Measurements from ENCODE around the gene DUOX1.

The DUOX1 gene

DNA sequence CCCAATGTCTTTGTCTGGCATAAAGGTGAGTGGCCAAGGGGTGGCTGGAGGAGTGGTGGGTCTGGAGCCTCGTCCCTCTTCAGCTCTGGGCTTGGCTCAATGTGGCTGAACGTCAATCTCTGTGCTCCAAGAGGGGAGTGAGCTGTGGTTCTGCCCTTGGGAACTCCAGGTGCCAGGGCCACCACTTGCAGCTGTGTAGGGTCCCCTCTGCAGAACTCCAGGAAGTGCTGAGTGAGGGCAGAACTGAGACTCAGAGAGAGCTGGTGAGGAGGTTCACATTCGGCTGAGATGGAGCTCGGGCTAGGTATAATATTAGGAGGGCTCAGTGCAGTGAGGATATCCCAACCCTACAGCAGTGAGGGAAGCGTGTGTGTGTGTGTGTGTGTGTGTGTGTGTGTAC is 11.6 kb downstream of the DUOX1 start:
- Histone ChIP-seq H3K27ac (ENCODE audit: low read depth in 2 of 2, low read length in 2 of 2) (no peak overlapping the region), H3K27me3 (ENCODE audit: control insufficient read depth in 2 of 2, insufficient read depth in 2 of 2, low read length in 2 of 2) (peaks cover 0 to 5% of the 10 kb centered on the region in 2 donors), H3K36me3 (ENCODE audit: control insufficient read depth in 2 of 2, insufficient read depth in 2 of 2, low read length in 2 of 2) (no peaks in the 10 kb centered on the region), H3K9ac (ENCODE audit: low read depth in 1 of 2, low read length in 2 of 2) (no peak overlapping the region), H3K4me1 (ENCODE audit: control insufficient read depth in 2 of 2, insufficient read depth in 2 of 2, low read length in 2 of 2) (peaks cover 3 to 4% of the 10 kb centered on the region in 2 donors), H3K9me3 (ENCODE audit: control insufficient read depth in 2 of 2, low read length in 2 of 2) (no peaks in the 10 kb centered on the region), H3K4me3 (ENCODE audit: low read length in 2 of 2) (no peak overlapping the region)

DNA sequence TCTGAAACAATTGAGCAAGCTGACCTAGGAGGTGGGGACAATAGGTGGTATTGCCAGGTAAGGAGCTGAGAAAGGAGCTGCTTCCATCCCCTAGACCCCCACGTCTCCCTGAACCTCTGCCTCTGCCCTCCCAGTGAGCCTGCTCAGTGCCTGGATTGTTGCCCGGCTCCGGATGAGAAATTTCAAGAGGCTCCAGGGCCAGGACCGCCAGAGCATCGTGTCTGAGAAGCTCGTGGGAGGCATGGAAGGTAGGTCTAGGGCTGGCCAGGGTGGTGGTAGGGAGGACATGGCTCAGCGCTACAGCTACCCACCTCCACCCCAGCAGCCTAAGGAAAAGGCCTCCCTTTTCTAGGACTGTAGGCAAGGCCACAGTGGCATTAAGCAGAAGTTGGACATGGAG is 13.3 kb downstream of the DUOX1 start:
- H3K27ac ChIP-seq (ENCODE audit: low read depth in 2 of 2, low read length in 2 of 2), result no peak overlapping the region
- no peaks in the 10 kb centered on the region for H3K9me3 ChIP-seq (ENCODE audit: control insufficient read depth in 2 of 2, low read length in 2 of 2)
- no peaks in the 10 kb centered on the region for H3K27me3 ChIP-seq (ENCODE audit: control insufficient read depth in 2 of 2, insufficient read depth in 2 of 2, low read length in 2 of 2)
- no peak overlapping the region for H3K4me3 ChIP-seq (ENCODE audit: low read length in 2 of 2)
- H3K36me3 ChIP-seq (ENCODE audit: control insufficient read depth in 2 of 2, insufficient read depth in 2 of 2, low read length in 2 of 2), result no peaks in the 10 kb centered on the region
- H3K9ac ChIP-seq (ENCODE audit: low read depth in 1 of 2, low read length in 2 of 2), result no peak overlapping the region
- peaks cover 3 to 6% of the 10 kb centered on the region in 2 donors for H3K4me1 ChIP-seq (ENCODE audit: control insufficient read depth in 2 of 2, insufficient read depth in 2 of 2, low read length in 2 of 2)

DNA sequence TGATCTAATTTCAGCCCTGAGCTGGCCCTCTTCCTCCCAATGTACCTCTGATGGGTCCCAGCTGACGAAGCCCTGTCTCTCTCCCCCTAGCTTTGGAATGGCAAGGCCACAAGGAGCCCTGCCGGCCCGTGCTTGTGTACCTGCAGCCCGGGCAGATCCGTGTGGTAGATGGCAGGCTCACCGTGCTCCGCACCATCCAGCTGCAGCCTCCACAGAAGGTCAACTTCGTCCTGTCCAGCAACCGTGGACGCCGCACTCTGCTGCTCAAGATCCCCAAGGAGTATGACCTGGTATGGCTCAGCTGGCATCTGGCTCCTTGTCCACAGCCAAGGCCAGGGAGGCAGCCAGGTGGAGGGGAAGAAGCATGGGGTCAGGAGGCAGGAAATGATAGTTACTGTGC is 14.2 kb downstream of the DUOX1 start:
- Histone ChIP-seq H3K4me1 (ENCODE audit: control insufficient read depth in 2 of 2, insufficient read depth in 2 of 2, low read length in 2 of 2) (peaks cover 3 to 6% of the 10 kb centered on the region in 2 donors), H3K4me3 (ENCODE audit: low read length in 2 of 2) (no peak overlapping the region), H3K27ac (ENCODE audit: low read depth in 2 of 2, low read length in 2 of 2) (no peak overlapping the region), H3K36me3 (ENCODE audit: control insufficient read depth in 2 of 2, insufficient read depth in 2 of 2, low read length in 2 of 2) (no peaks in the 10 kb centered on the region), H3K9me3 (ENCODE audit: control insufficient read depth in 2 of 2, low read length in 2 of 2) (no peaks in the 10 kb centered on the region), H3K9ac (ENCODE audit: low read depth in 1 of 2, low read length in 2 of 2) (no peak overlapping the region), H3K27me3 (ENCODE audit: control insufficient read depth in 2 of 2, insufficient read depth in 2 of 2, low read length in 2 of 2) (no peaks in the 10 kb centered on the region)

DNA sequence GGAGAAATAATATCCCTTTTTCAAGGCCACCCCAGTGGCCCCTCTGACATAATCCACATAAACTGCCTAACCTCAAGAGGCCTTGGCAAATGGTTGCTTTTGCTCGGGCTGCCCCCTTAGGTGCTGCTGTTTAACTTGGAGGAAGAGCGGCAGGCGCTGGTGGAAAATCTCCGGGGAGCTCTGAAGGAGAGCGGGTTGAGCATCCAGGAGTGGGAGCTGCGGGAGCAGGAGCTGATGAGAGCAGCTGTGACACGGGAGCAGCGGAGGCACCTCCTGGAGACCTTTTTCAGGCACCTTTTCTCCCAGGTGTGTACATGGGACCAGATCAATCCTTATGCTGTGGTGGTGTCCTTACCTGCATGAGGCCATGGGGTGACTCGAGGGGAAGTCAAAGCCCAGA is 15.0 kb downstream of the DUOX1 start:
- peaks cover 3 to 6% of the 10 kb centered on the region in 2 donors for H3K4me1 ChIP-seq (ENCODE audit: control insufficient read depth in 2 of 2, insufficient read depth in 2 of 2, low read length in 2 of 2)
- no peak overlapping the region for H3K9ac ChIP-seq (ENCODE audit: low read depth in 1 of 2, low read length in 2 of 2)
- no peaks in the 10 kb centered on the region for H3K36me3 ChIP-seq (ENCODE audit: control insufficient read depth in 2 of 2, insufficient read depth in 2 of 2, low read length in 2 of 2)
- no peaks in the 10 kb centered on the region for H3K9me3 ChIP-seq (ENCODE audit: control insufficient read depth in 2 of 2, low read length in 2 of 2)
- no peak overlapping the region for H3K4me3 ChIP-seq (ENCODE audit: low read length in 2 of 2)
- no peaks in the 10 kb centered on the region for H3K27me3 ChIP-seq (ENCODE audit: control insufficient read depth in 2 of 2, insufficient read depth in 2 of 2, low read length in 2 of 2)
- no peak overlapping the region for H3K27ac ChIP-seq (ENCODE audit: low read depth in 2 of 2, low read length in 2 of 2)

DNA sequence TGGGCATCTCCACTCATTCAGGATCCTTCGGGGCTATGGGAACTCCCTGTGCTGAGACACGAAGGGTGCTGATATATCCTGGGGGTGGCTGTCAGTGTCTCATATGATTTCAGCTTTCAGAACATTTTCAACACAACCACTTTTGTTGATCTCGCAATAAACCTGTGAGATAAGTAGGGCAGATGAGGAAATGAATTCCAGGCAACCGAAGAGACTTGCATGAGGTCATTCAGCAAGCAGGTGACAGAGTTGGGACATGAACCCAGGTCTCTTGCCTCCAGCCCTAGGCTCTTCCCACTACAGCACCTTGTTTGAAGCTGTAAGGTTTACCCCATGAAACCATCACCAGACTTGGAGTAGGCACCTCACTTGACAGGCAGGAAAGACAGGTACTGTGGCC is 16.6 kb downstream of the DUOX1 start:
- H3K9me3 ChIP-seq (ENCODE audit: control insufficient read depth in 2 of 2, low read length in 2 of 2), result no peaks in the 10 kb centered on the region
- H3K4me1 ChIP-seq (ENCODE audit: control insufficient read depth in 2 of 2, insufficient read depth in 2 of 2, low read length in 2 of 2), result peaks cover 3 to 6% of the 10 kb centered on the region in 2 donors
- no peak overlapping the region for H3K9ac ChIP-seq (ENCODE audit: low read depth in 1 of 2, low read length in 2 of 2)
- no peaks in the 10 kb centered on the region for H3K27me3 ChIP-seq (ENCODE audit: control insufficient read depth in 2 of 2, insufficient read depth in 2 of 2, low read length in 2 of 2)
- H3K27ac ChIP-seq (ENCODE audit: low read depth in 2 of 2, low read length in 2 of 2), result no peak overlapping the region
- H3K36me3 ChIP-seq (ENCODE audit: control insufficient read depth in 2 of 2, insufficient read depth in 2 of 2, low read length in 2 of 2), result no peaks in the 10 kb centered on the region
- H3K4me3 ChIP-seq (ENCODE audit: low read length in 2 of 2), result no peak overlapping the region

DNA sequence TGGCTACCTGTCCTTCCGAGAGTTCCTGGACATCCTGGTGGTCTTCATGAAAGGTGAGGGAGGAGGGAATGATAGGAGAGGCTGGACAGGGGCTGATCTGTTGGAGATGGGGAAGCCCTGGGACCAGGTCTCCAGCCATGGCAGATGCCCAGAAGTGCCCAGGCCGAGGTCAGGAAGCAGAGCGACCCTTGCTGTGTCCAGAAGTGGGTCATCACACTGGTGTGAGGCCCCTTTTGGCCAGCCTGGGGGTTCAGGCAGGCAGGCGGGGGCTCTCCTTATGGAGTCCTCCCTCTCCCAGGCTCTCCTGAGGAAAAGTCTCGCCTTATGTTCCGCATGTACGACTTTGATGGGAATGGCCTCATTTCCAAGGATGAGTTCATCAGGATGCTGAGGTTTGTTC is 17.8 kb downstream of the DUOX1 start:
- Histone ChIP-seq H3K27ac (ENCODE audit: low read depth in 2 of 2, low read length in 2 of 2) (no peak overlapping the region), H3K9ac (ENCODE audit: low read depth in 1 of 2, low read length in 2 of 2) (no peak overlapping the region), H3K36me3 (ENCODE audit: control insufficient read depth in 2 of 2, insufficient read depth in 2 of 2, low read length in 2 of 2) (no peaks in the 10 kb centered on the region), H3K4me1 (ENCODE audit: control insufficient read depth in 2 of 2, insufficient read depth in 2 of 2, low read length in 2 of 2) (peaks cover 3 to 6% of the 10 kb centered on the region in 2 donors), H3K4me3 (ENCODE audit: low read length in 2 of 2) (no peak overlapping the region), H3K9me3 (ENCODE audit: control insufficient read depth in 2 of 2, low read length in 2 of 2) (no peaks in the 10 kb centered on the region), H3K27me3 (ENCODE audit: control insufficient read depth in 2 of 2, insufficient read depth in 2 of 2, low read length in 2 of 2) (no peaks in the 10 kb centered on the region)

DNA sequence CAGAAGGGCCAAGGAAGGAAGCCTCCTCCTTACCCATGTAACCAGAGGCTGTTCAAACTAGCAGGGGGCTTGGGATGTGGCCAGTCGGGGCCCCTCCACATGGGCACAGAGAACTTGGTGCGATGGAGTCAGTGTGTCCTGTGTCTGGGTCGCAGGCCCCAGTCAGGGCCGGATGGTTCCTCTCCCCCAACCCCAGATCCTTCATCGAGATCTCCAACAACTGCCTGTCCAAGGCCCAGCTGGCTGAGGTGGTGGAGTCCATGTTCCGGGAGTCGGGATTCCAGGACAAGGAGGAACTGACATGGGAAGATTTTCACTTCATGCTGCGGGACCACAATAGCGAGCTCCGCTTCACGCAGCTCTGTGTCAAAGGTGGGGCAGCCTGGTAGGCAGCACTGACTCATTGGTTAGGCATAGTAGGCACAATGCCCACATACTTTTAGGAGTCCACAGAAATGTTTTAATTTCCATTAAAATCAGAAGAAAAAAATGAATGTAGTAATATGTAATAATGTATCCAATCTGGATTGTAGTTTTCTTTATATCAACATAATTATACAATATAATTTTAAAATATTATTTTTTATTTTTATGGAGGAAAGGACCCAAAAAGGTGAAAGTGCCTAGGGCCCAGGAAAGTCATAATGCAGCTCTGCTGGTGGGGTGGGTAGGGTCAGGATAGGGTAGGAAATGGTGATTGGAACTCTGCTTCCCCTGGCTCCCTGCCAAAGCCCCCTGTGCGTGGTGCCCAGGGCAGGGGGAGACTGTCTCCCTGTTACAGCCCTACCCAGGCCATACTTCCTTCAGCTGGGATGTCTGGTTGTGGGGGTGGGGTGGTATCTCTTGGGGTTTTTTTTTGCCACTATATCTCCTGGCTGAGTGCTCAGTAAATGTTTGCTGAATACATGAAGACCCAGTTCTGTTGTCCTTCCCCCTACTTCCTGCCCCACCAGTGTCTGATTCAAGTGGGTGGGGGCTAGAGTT is 18.6 kb downstream of the DUOX1 start:
- Histone ChIP-seq H3K36me3 (ENCODE audit: control insufficient read depth in 2 of 2, insufficient read depth in 2 of 2, low read length in 2 of 2) (no peaks in the 10 kb centered on the region), H3K9me3 (ENCODE audit: control insufficient read depth in 2 of 2, low read length in 2 of 2) (no peaks in the 10 kb centered on the region), H3K4me3 (ENCODE audit: low read length in 2 of 2) (no peak overlapping the region), H3K4me1 (ENCODE audit: control insufficient read depth in 2 of 2, insufficient read depth in 2 of 2, low read length in 2 of 2) (peaks cover 3 to 6% of the 10 kb centered on the region in 2 donors), H3K27ac (ENCODE audit: low read depth in 2 of 2, low read length in 2 of 2) (no peak overlapping the region), H3K9ac (ENCODE audit: low read depth in 1 of 2, low read length in 2 of 2) (no peak overlapping the region), H3K27me3 (ENCODE audit: control insufficient read depth in 2 of 2, insufficient read depth in 2 of 2, low read length in 2 of 2) (no peaks in the 10 kb centered on the region)

DNA sequence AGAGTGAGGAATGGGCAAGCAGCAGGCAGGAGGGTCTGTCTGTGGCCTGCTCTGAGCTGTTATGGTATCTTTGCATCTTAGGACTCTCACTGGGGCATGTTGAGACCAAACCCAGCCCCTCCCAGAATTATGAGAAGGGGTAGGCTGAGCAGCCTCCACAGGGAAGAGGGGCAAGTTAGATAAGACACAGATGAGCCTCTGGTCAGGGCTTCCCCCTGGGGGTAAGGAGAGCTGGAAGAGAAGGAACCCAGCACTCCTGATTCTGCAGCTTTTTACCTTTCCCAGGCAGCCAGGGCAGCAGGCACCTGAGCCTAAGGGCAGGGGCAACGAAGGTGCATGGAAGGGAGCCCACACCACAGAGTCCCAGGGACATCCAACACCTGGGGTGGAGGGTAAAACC is 19.3 kb downstream of the DUOX1 start:
- Histone ChIP-seq H3K9me3 (ENCODE audit: control insufficient read depth in 2 of 2, low read length in 2 of 2) (no peaks in the 10 kb centered on the region), H3K4me1 (ENCODE audit: control insufficient read depth in 2 of 2, insufficient read depth in 2 of 2, low read length in 2 of 2) (peaks cover 3 to 6% of the 10 kb centered on the region in 2 donors), H3K9ac (ENCODE audit: low read depth in 1 of 2, low read length in 2 of 2) (no peak overlapping the region), H3K27ac (ENCODE audit: low read depth in 2 of 2, low read length in 2 of 2) (no peak overlapping the region), H3K36me3 (ENCODE audit: control insufficient read depth in 2 of 2, insufficient read depth in 2 of 2, low read length in 2 of 2) (no peaks in the 10 kb centered on the region), H3K4me3 (ENCODE audit: low read length in 2 of 2) (no peak overlapping the region), H3K27me3 (ENCODE audit: control insufficient read depth in 2 of 2, insufficient read depth in 2 of 2, low read length in 2 of 2) (no peaks in the 10 kb centered on the region)

DNA sequence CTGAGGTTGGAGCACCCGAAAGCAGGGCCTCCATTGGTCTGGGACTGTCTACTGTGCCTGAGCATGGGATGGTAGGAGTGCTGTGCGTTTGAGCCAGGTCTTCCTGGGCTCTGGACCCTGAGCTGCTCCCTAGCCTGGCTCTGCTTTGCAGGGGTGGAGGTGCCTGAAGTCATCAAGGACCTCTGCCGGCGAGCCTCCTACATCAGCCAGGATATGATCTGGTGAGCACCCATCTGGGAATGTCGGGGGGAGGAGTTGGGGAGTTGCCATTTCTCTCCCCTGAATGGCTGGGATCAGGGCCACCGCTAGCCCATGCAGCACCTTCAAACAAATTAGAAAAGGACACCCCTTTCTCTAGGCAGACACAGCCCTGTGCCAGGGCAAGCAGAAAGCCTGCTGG is 20.7 kb downstream of the DUOX1 start:
- Histone ChIP-seq H3K4me3 (ENCODE audit: low read length in 2 of 2) (no peak overlapping the region), H3K27me3 (ENCODE audit: control insufficient read depth in 2 of 2, insufficient read depth in 2 of 2, low read length in 2 of 2) (no peaks in the 10 kb centered on the region), H3K4me1 (ENCODE audit: control insufficient read depth in 2 of 2, insufficient read depth in 2 of 2, low read length in 2 of 2) (peaks cover 3 to 6% of the 10 kb centered on the region in 2 donors), H3K9me3 (ENCODE audit: control insufficient read depth in 2 of 2, low read length in 2 of 2) (no peaks in the 10 kb centered on the region), H3K27ac (ENCODE audit: low read depth in 2 of 2, low read length in 2 of 2) (no peak overlapping the region), H3K9ac (ENCODE audit: low read depth in 1 of 2, low read length in 2 of 2) (no peak overlapping the region), H3K36me3 (ENCODE audit: control insufficient read depth in 2 of 2, insufficient read depth in 2 of 2, low read length in 2 of 2) (no peaks in the 10 kb centered on the region)

DNA sequence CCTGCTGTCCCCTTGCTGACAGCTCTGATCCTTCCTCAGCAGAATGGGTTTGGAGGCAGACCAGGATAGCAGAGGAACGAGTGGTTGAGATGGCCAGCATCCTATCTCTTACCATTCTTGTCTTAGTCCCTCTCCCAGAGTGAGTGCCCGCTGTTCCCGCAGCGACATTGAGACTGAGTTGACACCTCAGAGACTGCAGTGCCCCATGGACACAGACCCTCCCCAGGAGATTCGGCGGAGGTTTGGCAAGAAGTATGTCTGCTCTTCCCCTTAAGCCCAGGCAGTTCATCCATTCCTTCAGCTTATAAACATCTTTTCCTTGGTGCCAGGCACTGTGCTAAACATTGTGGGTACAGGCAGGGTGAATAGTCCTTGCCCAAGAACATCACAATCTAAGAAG is 21.2 kb downstream of the DUOX1 start:
- Histone ChIP-seq H3K9me3 (ENCODE audit: control insufficient read depth in 2 of 2, low read length in 2 of 2) (no peaks in the 10 kb centered on the region), H3K27me3 (ENCODE audit: control insufficient read depth in 2 of 2, insufficient read depth in 2 of 2, low read length in 2 of 2) (no peaks in the 10 kb centered on the region), H3K9ac (ENCODE audit: low read depth in 1 of 2, low read length in 2 of 2) (no peak overlapping the region), H3K27ac (ENCODE audit: low read depth in 2 of 2, low read length in 2 of 2) (no peak overlapping the region), H3K4me3 (ENCODE audit: low read length in 2 of 2) (no peak overlapping the region), H3K36me3 (ENCODE audit: control insufficient read depth in 2 of 2, insufficient read depth in 2 of 2, low read length in 2 of 2) (no peaks in the 10 kb centered on the region), H3K4me1 (ENCODE audit: control insufficient read depth in 2 of 2, insufficient read depth in 2 of 2, low read length in 2 of 2) (peaks cover 3 to 6% of the 10 kb centered on the region in 2 donors)

Measured in mucosa of rectum (tissue), 2 donors.